Upper lobe of left lung (tissue), 6 donors: ENCODE measurements around the gene STAP2. TPM values are rescaled to one million over a fixed set of nuclear protein-coding genes. Genes with fewer than 3 reads are reported as not detected.

Experiments
- ATAC-seq, 2 donors: fragments of 200-7000 bp; cut with Tn5 transposase; one replicate each; pipeline ENCODE4 v1.9.1; 2022; ENCODE audit warnings: mild to moderate bottlenecking in 2 of 2, moderate library complexity in 2 of 2; ENCODE audit not compliant: low FRiP score in 2 of 2
- DNase-seq, 2 donors: peaks; one replicate each; pipeline ENCODE4 v3.0.0-alpha.2; 2019 to 2020
- H3K27ac ChIP-seq, 4 donors: fragments of 200-600 bp; sonication (generic); one replicate each; pipeline ENCODE4 v1.5.1; 2016 to 2019
- H3K27me3 ChIP-seq, 4 donors: fragments of 200-600 bp; sonication (generic); one replicate each; pipeline ENCODE4 v1.5.1; 2017 to 2019
- H3K36me3 ChIP-seq, 4 donors: fragments of 200-600 bp; sonication (generic); one replicate each; pipeline ENCODE4 v1.5.1; 2016 to 2019
- H3K4me1 ChIP-seq, 4 donors: fragments of 200-600 bp; sonication (generic); one replicate each; pipeline ENCODE4 v1.5.1; 2018 to 2019
- H3K4me3 ChIP-seq, 4 donors: fragments of 200-600 bp; sonication (generic); one replicate each; pipeline ENCODE4 v1.5.1; 2017 to 2019; ENCODE audit warnings: mild to moderate bottlenecking in 2 of 4, moderate library complexity in 1 of 4
- H3K9me3 ChIP-seq, 4 donors: fragments of 200-600 bp; sonication (generic); one replicate each; pipeline ENCODE4 v1.5.1; 2018 to 2019
- CTCF ChIP-seq, 6 experiments: fragments of 450-650 bp in 4 of 6; fragments of 200-600 bp in 2 of 6; sonication (generic) in 2 of 6; IDR thresholded peaks; one replicate each; pipeline ENCODE4 v1.5.1; 2016 to 2019; ENCODE audit warnings: antibody characterized with exemption in 6 of 6
- EP300 ChIP-seq, 4 donors: sonication (generic); formaldehyde crosslinking; IDR thresholded peaks; one replicate each; pipeline ENCODE4 v1.5.1; 2017; ENCODE audit warnings: antibody characterized with exemption in 4 of 4, control low read depth in 2 of 4
- POLR2A ChIP-seq, 4 donors: fragments of 450-650 bp; IDR thresholded peaks; one replicate each; pipeline ENCODE4 v1.5.1; 2016 to 2017; ENCODE audit warnings: antibody characterized with exemption in 4 of 4, mild to moderate bottlenecking in 2 of 4
- POLR2AphosphoS5 ChIP-seq, 2 donors: sonication (generic); formaldehyde crosslinking; IDR thresholded peaks; one replicate each; pipeline ENCODE4 v1.5.1; 2017; ENCODE audit warnings: antibody characterized with exemption in 2 of 2
- WGBS, 2 donors: methylation state at CpG; one replicate each; pipeline ENCODE4 v1.1.5; 2017 to 2018; 5-methylcytosine and 5-hydroxymethylcytosine counted together
- total RNA-seq, 6 donors: library from RNA; depleted of rRNA in 4 of 6; stranded (reverse); fragments of >200 nt in 4 of 6; gene quantifications; one replicate each; pipeline versions ENCODE4 v1.1.0 to v1.2.1, GENCODE V29; 2016 to 2021
- donor health status: DM: no; HTN: no; CAD: no; lungs with moderate emphysema.
- donor health status: DM: no; HTN: yes; CAD: no; lungs with severe emphysema.

The STAP2 gene
- total RNA-seq, 6 donors from 2014 or later, result 11.2 to 39.8 (median 14.7) TPM

- no peaks in the 10 kb centered on the region for H3K27me3 ChIP-seq
- peaks cover 18 to 24% (median 21%) of the 10 kb centered on the region in 4 donors for H3K4me1 ChIP-seq
- ATAC-seq (peak; percentile 48 to 76), DNase-seq (peak; percentile 77 to 85)
- peak overlapping the region in 1 of 4 donors; percentile 61 for H3K27ac ChIP-seq
- H3K36me3 ChIP-seq, result no peaks in the 10 kb centered on the region
- 7 to 43% methylated on average over 11 to 16 of the region's 30 CpGs for WGBS, 2 donors
- H3K9me3 ChIP-seq, result no peaks in the 10 kb centered on the region
- H3K4me3 ChIP-seq, result peak overlapping the region; percentile 19 to 57 (median 40)
- TF ChIP-seq POLR2A (IDR thresholded peaks at IDR 0.05) (no peak), CTCF (IDR thresholded peaks at IDR 0.05) (no peak), POLR2AphosphoS5 (IDR thresholded peaks at IDR 0.05) (no peak), EP300 (IDR thresholded peaks at IDR 0.05) (no peak)
Observed at GRCh38 chr19:4327252-4327876, 11.3 kb downstream of the STAP2 start.

- DNase-seq, result peak in 1 of 2 donors; percentile 83
- ATAC-seq, result no peak
- H3K9me3 ChIP-seq, result no peaks in the 10 kb centered on the region
- TF ChIP-seq CTCF (IDR thresholded peaks at IDR 0.05) (no peak), POLR2A (IDR thresholded peaks at IDR 0.05) (no peak), POLR2AphosphoS5 (IDR thresholded peaks at IDR 0.05) (no peak), EP300 (IDR thresholded peaks at IDR 0.05) (no peak)
- H3K27me3 ChIP-seq, result no peaks in the 10 kb centered on the region
- H3K4me3 ChIP-seq, result peak overlapping the region in 2 of 4 donors; percentile 47 to 57
- no peak overlapping the region for H3K27ac ChIP-seq
- 25 to 35% methylated on average over 20 to 28 of the region's 33 CpGs for WGBS, 2 donors
- H3K36me3 ChIP-seq, result no peaks in the 10 kb centered on the region
- H3K4me1 ChIP-seq, result peaks cover 18 to 24% (median 21%) of the 10 kb centered on the region in 4 donors
Observed at GRCh38 chr19:4326837-4327251, 11.8 kb downstream of the STAP2 start.

GRCh38 chr19:4326215-4326836 is 12.3 kb downstream of the STAP2 start:
- Histone ChIP-seq H3K27ac (no peak overlapping the region), H3K36me3 (no peaks in the 10 kb centered on the region), H3K9me3 (no peaks in the 10 kb centered on the region), H3K4me3 (no peak overlapping the region), H3K4me1 (peaks cover 18 to 24% (median 21%) of the 10 kb centered on the region in 4 donors), H3K27me3 (no peaks in the 10 kb centered on the region)
- no peak for TF ChIP-seq POLR2A (IDR thresholded peaks at IDR 0.05)
- no peak for TF ChIP-seq CTCF (IDR thresholded peaks at IDR 0.05)
- no peak for TF ChIP-seq POLR2AphosphoS5 (IDR thresholded peaks at IDR 0.05)
- ATAC-seq (no peak), DNase-seq (no peak)
- 65 to 70% methylated on average over 12 to 13 of the region's 13 CpGs for WGBS, 2 donors

- ATAC-seq (no peak), DNase-seq (peak in 1 of 2 donors; percentile 71)
- no peaks in the 10 kb centered on the region for H3K9me3 ChIP-seq
- no peaks in the 10 kb centered on the region for H3K36me3 ChIP-seq
- no peak overlapping the region for H3K4me3 ChIP-seq
- 85 to 87% methylated on average over 3 to 6 of the region's 12 CpGs for WGBS, 2 donors
- peaks cover 18 to 24% (median 21%) of the 10 kb centered on the region in 4 donors for H3K4me1 ChIP-seq
- no peak overlapping the region for H3K27ac ChIP-seq
- H3K27me3 ChIP-seq, result no peaks in the 10 kb centered on the region
- TF ChIP-seq POLR2AphosphoS5 (IDR thresholded peaks at IDR 0.05) (no peak), CTCF (IDR thresholded peaks at IDR 0.05) (no peak), POLR2A (IDR thresholded peaks at IDR 0.05) (no peak), EP300 (IDR thresholded peaks at IDR 0.05) (no peak)
Observed at GRCh38 chr19:4324228-4324627, 14.4 kb downstream of the STAP2 start.
